Esophagus (tissue), 2 donors: ENCODE results near the gene ARHGEF6. TPM values are rescaled to one million over a fixed set of nuclear protein-coding genes. Genes with fewer than 3 reads are reported as not detected.

Source experiments
- H3K27ac ChIP-seq, 2 donors: one replicate each; pipeline ENCODE4 v1.5.1; 2013; ENCODE audit warnings: low read depth in 2 of 2, mild to moderate bottlenecking in 2 of 2, inconsistent platforms in 1 of 2, low read length in 1 of 2, moderate library complexity in 1 of 2
- H3K27me3 ChIP-seq, 2 donors: one replicate each; pipeline ENCODE4 v1.6.1; 2013; ENCODE audit warnings: low read length in 2 of 2, control low read depth in 1 of 2, mild to moderate bottlenecking in 1 of 2; ENCODE audit not compliant: insufficient read depth in 2 of 2, control insufficient read depth in 1 of 2
- H3K36me3 ChIP-seq, 2 donors: one replicate each; pipeline ENCODE4 v1.6.1; 2013; ENCODE audit warnings: low read length in 1 of 2; ENCODE audit not compliant: control insufficient read depth in 2 of 2, insufficient read depth in 2 of 2
- H3K4me1 ChIP-seq, 2 donors: one replicate each; pipeline ENCODE4 v1.6.1; 2013; ENCODE audit warnings: low read length in 1 of 2; ENCODE audit not compliant: control insufficient read depth in 2 of 2, insufficient read depth in 2 of 2
- H3K4me3 ChIP-seq, 2 donors: one replicate each; pipeline ENCODE4 v1.5.1; 2013; ENCODE audit warnings: low read length in 2 of 2, mild to moderate bottlenecking in 2 of 2, low read depth in 1 of 2, moderate library complexity in 1 of 2
- H3K9me3 ChIP-seq, 2 donors: one replicate each; pipeline ENCODE4 v1.6.1; 2013; ENCODE audit warnings: mild to moderate bottlenecking in 2 of 2, low read depth in 1 of 2, low read length in 1 of 2, moderate library complexity in 1 of 2; ENCODE audit not compliant: control insufficient read depth in 2 of 2, insufficient read depth in 1 of 2
- WGBS, 2 donors: extraction: QIAGEN DNeasy Blood & Tissue Kit; methylation state at CpG; one replicate each; pipeline ENCODE4 v1.1.7; 2013; 5-methylcytosine and 5-hydroxymethylcytosine counted together
- polyA plus RNA-seq, 2 donors: library from polyadenylated mRNA; stranded (reverse); fragments of 200-250 nt; gene quantifications; one replicate each; pipeline ENCODE4 v1.2.3, GENCODE V29; 2013
- donor health status: healthy with polysubstance abuse.
- donor health status: Bipolar disorder and iron deficiency.

Gene ARHGEF6
- polyA plus RNA-seq, 2 donors: 0.90 to 1.3 TPM

DNA sequence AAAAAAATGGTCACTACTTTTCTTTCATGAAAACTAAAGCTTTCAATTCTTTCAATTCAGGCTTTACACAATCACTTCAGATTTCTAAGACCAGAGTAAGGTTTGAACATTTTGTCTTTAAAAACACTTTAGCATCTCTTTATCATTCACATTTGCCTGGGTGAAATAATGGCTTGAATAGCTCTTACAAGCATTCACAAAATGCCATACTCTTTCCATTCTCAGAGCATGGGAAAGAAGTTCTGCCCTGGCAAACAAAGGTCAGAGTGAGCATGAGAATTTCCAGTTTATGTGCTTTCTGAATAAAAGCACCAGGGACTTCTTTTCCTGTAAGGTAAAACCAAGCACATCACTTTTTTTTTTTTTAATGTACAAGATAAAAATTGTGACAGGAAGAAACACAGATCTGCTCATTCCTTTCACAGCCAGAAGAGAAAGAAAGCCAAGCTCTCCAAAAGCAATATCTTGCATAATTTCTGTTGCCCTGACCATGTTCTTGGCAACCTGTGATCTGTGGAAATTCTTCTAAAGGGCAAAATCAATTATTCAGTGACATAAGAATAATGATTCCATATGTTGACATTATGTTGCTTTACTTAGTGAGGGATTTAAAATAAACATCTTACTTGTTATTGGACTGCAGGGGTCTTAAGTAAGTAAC is 68.0 kb downstream of the ARHGEF6 start:
- Histone ChIP-seq H3K4me3 (no peak overlapping the region), H3K27me3 (no peaks in the 10 kb centered on the region), H3K36me3 (no peaks in the 10 kb centered on the region), H3K27ac (no peak overlapping the region), H3K4me1 (no peaks in the 10 kb centered on the region), H3K9me3 (no peaks in the 10 kb centered on the region)

DNA sequence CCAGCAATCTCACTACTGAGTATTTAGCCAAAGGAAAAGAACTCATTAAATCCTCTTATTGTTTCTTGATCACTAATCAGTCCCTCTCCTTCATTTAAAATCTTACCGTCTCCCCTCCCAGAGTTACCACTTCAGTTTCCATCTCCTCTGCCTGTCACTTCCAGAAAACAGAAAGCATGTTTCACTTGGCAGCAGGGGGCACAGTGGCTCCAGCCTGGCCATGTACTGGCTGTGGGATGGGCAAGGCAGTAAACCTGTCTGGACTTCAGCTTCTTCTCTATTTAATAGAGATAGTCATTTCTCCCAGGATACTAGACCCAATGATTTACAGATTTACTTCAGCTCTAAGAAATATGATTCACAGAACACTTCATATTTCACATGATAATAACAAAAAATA is 69.6 kb downstream of the ARHGEF6 start:
- WGBS, 2 donors: 35 to 54% methylated on average over 1 of the region's 1 CpG
- no peaks in the 10 kb centered on the region for H3K4me1 ChIP-seq
- H3K27me3 ChIP-seq: peaks cover 0 to 3% of the 10 kb centered on the region in 2 donors
- no peak overlapping the region for H3K27ac ChIP-seq
- no peak overlapping the region for H3K4me3 ChIP-seq
- no peaks in the 10 kb centered on the region for H3K36me3 ChIP-seq
- H3K9me3 ChIP-seq: no peaks in the 10 kb centered on the region

DNA sequence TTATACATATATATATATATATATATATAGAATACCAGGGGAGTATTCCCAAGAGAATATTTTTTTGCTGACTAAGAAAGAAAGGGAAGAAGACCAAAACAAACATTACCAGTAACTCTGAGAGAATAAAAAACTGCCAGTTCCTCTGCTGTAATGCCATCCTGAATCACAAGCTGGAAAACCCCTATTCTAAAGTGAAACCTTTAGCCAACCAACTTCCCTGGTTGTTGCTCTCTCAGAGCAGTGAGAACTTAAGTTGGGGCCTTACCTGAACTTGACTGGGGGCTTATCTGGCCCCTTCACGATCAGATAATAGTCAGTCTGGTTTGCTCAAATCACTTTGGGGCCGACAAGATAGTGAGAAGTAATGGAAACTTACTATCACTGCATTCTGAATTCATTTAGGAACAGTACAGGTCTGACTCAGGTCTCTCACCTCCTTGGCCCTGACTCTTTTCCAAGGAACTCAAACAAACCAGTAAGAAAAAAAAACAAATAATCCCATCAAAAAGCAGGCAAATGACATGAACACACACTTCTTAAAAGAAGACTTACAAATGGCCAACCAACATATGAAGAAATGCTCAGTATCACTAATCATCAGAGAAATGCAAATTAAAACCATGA is 70.3 kb downstream of the ARHGEF6 start:
- 15 to 18% methylated on average over 2 of the region's 2 CpGs for WGBS, 2 donors
- Histone ChIP-seq H3K4me1 (no peaks in the 10 kb centered on the region), H3K9me3 (no peaks in the 10 kb centered on the region), H3K27ac (no peak overlapping the region), H3K27me3 (peaks cover 0 to 3% of the 10 kb centered on the region in 2 donors), H3K4me3 (no peak overlapping the region), H3K36me3 (no peaks in the 10 kb centered on the region)

DNA sequence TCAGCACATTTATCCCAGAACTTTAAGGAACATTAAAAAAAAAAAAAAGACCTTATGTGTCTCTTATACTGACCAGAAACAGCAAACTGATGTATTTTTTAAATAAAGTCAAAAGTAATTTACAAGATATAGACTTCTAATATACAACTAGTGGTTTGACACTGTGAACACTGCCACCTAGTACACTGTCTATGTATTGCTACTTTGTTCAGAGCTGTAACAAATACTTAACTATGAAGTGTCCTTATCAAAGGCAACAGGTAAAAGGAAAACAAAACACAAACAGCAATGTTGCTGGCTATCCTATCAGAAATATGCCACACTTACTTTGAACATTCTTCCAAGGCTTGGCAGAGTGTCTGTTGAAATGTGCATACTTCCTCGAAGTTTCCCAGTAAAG is 72.4 kb downstream of the ARHGEF6 start:
- no peak overlapping the region for H3K27ac ChIP-seq
- no peak overlapping the region for H3K4me3 ChIP-seq
- H3K36me3 ChIP-seq: no peaks in the 10 kb centered on the region
- no peaks in the 10 kb centered on the region for H3K9me3 ChIP-seq
- H3K27me3 ChIP-seq: peaks cover 0 to 3% of the 10 kb centered on the region in 2 donors
- no peaks in the 10 kb centered on the region for H3K4me1 ChIP-seq
- 47 to 52% methylated on average over 1 of the region's 1 CpG for WGBS, 2 donors

DNA sequence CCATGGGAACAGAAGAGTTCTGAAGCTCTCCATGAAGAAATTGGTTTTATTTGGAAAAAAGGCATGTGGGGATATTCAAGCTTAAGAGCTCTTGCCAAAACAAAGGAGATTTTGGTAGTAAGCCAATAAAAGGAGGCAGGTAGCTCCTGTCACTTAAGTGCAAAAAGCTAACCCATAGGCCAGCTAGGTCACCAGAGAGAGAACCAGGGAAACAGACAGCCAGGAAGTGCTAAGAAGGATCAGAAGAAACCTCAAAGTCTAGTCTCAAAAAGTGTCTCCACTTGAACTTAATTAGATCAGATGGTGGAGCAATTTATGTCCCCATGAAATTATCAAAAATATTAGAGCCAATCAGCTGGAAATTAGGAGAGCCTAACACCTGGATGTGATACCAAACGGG is 83.6 kb downstream of the ARHGEF6 start:
- H3K4me3 ChIP-seq: no peak overlapping the region
- no peak overlapping the region for H3K27ac ChIP-seq
- H3K36me3 ChIP-seq: no peaks in the 10 kb centered on the region
- 68 to 69% methylated on average over 1 of the region's 1 CpG for WGBS, 2 donors
- H3K4me1 ChIP-seq: no peaks in the 10 kb centered on the region
- H3K27me3 ChIP-seq: no peaks in the 10 kb centered on the region
- no peaks in the 10 kb centered on the region for H3K9me3 ChIP-seq

DNA sequence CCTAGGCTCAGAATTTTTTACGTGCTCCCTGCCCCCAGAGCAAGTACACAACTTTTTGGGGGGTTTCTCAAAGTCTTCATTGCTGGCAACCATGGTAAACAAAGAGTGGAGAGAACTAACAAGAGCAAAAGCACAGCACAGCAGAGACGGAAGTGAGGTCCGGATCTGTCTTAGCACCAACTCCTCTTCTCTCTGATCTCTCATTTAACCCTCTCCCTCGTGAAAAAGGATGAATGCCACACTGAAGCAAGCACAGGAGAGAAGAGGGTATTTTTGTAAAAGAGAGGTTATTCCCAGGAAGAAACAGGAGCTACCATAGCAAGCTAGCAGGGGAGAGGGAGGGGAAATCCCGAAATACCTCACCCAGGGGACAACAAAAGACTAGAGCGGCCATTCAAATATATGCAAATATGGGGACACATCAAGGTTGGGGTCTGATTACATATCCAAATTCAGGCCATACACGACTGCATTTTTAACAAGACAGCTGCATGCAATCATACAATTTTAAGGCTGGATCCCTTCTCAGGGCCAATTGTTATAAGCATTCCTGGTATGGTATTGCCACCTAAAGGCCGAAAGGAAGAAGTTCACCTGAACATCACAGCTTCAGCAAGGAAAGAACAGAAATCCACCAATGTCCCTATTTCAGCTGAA is 86.2 kb downstream of the ARHGEF6 start:
- Histone ChIP-seq H3K4me3 (no peak overlapping the region), H3K4me1 (no peaks in the 10 kb centered on the region), H3K36me3 (peaks cover 0 to 2% of the 10 kb centered on the region in 2 donors), H3K27ac (no peak overlapping the region), H3K27me3 (no peaks in the 10 kb centered on the region), H3K9me3 (no peaks in the 10 kb centered on the region)
- 31 to 42% methylated on average over 8 of the region's 8 CpGs for WGBS, 2 donors

DNA sequence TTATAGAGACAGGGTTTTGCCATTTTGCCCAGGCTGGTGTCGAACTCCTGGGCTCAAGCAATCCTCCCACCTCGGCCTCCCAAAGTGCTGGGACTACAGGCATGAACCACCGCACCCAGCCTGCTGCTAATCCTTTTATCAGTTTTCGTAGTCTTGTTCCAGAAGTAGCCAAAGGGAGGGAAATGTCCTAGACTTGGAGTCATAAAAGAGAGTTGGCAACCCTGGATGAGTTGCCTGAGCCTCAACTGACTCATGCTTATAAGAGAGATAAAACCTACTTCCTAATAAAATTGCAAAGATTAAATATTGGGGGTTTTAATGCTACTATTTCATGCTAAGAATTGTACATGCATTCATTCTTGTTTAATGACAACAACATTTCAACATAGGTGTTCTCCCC is 88.5 kb downstream of the ARHGEF6 start:
- 81 to 94% methylated on average over 4 of the region's 4 CpGs for WGBS, 2 donors
- H3K27ac ChIP-seq: no peak overlapping the region
- H3K4me1 ChIP-seq: no peaks in the 10 kb centered on the region

DNA sequence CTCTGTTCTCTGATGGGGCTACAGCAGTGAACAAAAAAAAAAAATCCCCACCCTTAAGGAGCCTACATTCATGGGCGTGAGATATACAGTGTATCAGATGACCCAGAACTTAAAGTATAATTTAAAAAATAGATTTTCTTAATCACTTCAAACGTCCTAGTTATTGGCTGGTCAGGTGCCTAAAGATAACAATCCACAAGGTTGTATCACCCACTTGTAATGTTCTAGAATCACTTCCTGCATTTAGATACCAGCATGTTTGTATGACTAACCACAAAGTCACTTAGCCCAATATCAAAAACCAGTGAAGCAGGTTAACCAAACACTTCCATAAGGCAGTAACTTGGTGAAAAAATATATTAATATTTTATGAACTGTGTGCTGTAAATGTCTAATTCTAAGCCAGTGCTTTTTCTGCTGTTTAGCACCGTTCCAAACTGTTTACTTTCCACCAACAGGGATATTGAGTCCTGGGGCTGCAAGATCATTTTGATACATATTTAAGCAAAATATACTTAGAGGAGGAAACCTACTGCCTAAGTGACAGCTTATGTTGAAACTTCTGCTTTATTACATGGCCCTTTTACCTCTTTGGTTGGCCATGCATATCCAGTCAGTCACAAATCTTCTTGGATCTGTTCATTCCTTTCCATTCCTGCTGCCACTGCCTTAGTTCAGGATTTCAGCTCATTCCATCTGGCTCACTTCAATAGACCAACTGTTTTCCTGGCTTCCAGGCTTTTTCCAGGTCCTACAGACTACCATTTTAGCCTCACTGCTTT is 89.5 kb downstream of the ARHGEF6 start:
- no peak overlapping the region for H3K27ac ChIP-seq

More for the DNA sequence above, 88.5 kb downstream of the ARHGEF6 start:
- H3K4me3 ChIP-seq: no peak overlapping the region
- no peaks in the 10 kb centered on the region for H3K27me3 ChIP-seq
- peaks cover 0 to 2% of the 10 kb centered on the region in 2 donors for H3K36me3 ChIP-seq
- no peaks in the 10 kb centered on the region for H3K9me3 ChIP-seq

DNA sequence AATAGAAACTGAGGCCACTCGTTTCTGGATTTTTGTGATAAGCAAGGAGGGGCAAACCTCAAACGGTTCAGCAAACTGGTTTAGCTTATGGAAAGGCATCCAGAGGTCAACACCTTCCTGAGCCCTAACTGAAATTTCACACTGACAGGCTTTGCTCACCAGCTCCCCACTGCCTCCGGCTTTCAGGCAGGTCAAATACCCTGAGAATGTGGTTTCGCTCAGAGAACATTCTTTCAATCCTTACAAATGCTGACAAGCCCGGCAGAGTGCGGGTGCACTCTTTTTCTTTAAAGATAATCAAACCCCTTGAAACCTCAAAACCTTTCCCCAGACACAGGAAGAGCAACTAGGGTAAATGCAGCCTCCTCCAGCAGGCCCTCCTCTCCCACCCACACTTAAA is 91.3 kb downstream of the ARHGEF6 start:
- Histone ChIP-seq H3K27ac (no peak overlapping the region), H3K36me3 (peaks cover 0 to 2% of the 10 kb centered on the region in 2 donors)
- 55 to 61% methylated on average over 6 of the region's 6 CpGs for WGBS, 2 donors

More for the DNA sequence above, 89.5 kb downstream of the ARHGEF6 start:
- H3K27me3 ChIP-seq: no peaks in the 10 kb centered on the region
- no peaks in the 10 kb centered on the region for H3K9me3 ChIP-seq
- H3K4me1 ChIP-seq: no peaks in the 10 kb centered on the region
- no peak overlapping the region for H3K4me3 ChIP-seq
- H3K36me3 ChIP-seq: peaks cover 0 to 2% of the 10 kb centered on the region in 2 donors
- 39 to 67% methylated on average over 3 of the region's 3 CpGs for WGBS, 2 donors

More for the DNA sequence above, 91.3 kb downstream of the ARHGEF6 start:
- Histone ChIP-seq H3K27me3 (no peaks in the 10 kb centered on the region), H3K9me3 (no peaks in the 10 kb centered on the region), H3K4me1 (no peaks in the 10 kb centered on the region), H3K4me3 (no peak overlapping the region)
